K562 (cell line): Measurements from ENCODE around the gene EPSTI1. TPM values are rescaled to one million over a fixed set of nuclear protein-coding genes. Genes with fewer than 3 reads are reported as not detected.

ENCODE experiments used
- ATAC-seq: fragments of 200-7000 bp; cut with Tn5 transposase; 3 replicates; pipeline ENCODE4 v1.9.1; 2020; ENCODE audit warnings: moderate library complexity
- BruUV-seq: library from RNA; stranded (reverse); fragments of 400-500 nt; replicated peaks from 2 replicates; lab custom pipeline; 2021; lab: Mats Ljungman, UMichigan
- CTCF ChIA-PET: fragments of 300-600 bp; formaldehyde crosslinking; extraction: SDS; loops from one replicate; lab custom pipeline; 2021; ENCODE audit warnings: low intra/inter-chr PET ratio; lab: Yijun Ruan, JAX
- POLR2A ChIA-PET: fragments of 300-600, 350-650 bp; sonication (Branson Sonifier 250); formaldehyde crosslinking; extraction: SDS; loops from one replicate; lab custom pipeline; 2021; ENCODE audit warnings: antibody characterized with exemption, inconsistent platforms; lab: Yijun Ruan, JAX
- DNase-seq, 4 experiments: peaks; one replicate each; pipeline versions ENCODE4 v3.0.0 to v3.0.0-alpha.2; 2011 to 2018; ENCODE audit warnings: low spot score in 3 of 4, mixed read lengths in 3 of 4; ENCODE audit errors: extremely low read depth in 1 of 4
- FAIRE-seq: peaks from 2 replicates; lab custom pipeline; 2011; peaks lifted over from hg19 to GRCh38; lab: Jason Lieb, UNC
- H2AFZ ChIP-seq: 2 replicates; pipeline ENCODE4 v1.6.0; 2011; ENCODE audit warnings: low read depth, low read length, control low read depth, inconsistent platforms
- H3K27ac ChIP-seq: fragments of 200-600 bp; 3 replicates; pipeline ENCODE4 v1.8.0; 2011; ENCODE audit warnings: low read depth, mild to moderate bottlenecking, control low read depth, inconsistent platforms, low read length, moderate library complexity, mixed read lengths; ENCODE audit errors: extremely low read depth
- H3K27me3 ChIP-seq, 2 experiments: fragments of 300-600 bp in 1 of 2; 2 replicates in 1 of 2; 3 replicates in 1 of 2; pipeline versions ENCODE4 v1.6.0 to v1.8.0; 2011; ENCODE audit warnings: inconsistent platforms in 2 of 2, low read length in 2 of 2, mild to moderate bottlenecking in 1 of 2, mixed read lengths in 1 of 2, moderate library complexity in 1 of 2; ENCODE audit not compliant: control insufficient read depth in 2 of 2, insufficient read depth in 2 of 2
- H3K36me3 ChIP-seq: fragments of 300-600 bp; 3 replicates; pipeline ENCODE4 v1.8.0; 2011; ENCODE audit warnings: mild to moderate bottlenecking, low read length, inconsistent platforms; ENCODE audit not compliant: control insufficient read depth, insufficient read depth
- H3K4me1 ChIP-seq, 2 experiments: fragments of 200-600 bp in 1 of 2; replicated peaks in 1 of 2; 2 replicates in 1 of 2; 3 replicates in 1 of 2; pipeline versions ENCODE4 v1.5.1 to v1.8.0; 2011; ENCODE audit warnings: inconsistent platforms in 2 of 2, low read length in 2 of 2, mild to moderate bottlenecking in 1 of 2, mixed read lengths in 1 of 2, moderate library complexity in 1 of 2; ENCODE audit not compliant: control insufficient read depth in 2 of 2, insufficient read depth in 2 of 2
- H3K4me2 ChIP-seq: 2 replicates; pipeline ENCODE4 v1.6.1; 2011; ENCODE audit warnings: low read length, control low read depth, inconsistent platforms, mixed read lengths; ENCODE audit not compliant: insufficient read depth
- H3K4me3 ChIP-seq: fragments of 200-600 bp; sonication (generic), shearing (Covaris generic); 2 replicates; pipeline ENCODE4 v1.5.1; 2016; ENCODE audit warnings: control low read depth, inconsistent platforms
- H3K79me2 ChIP-seq: fragments of 200-600 bp; 3 replicates; pipeline ENCODE4 v1.8.0; 2011; ENCODE audit warnings: low read length, inconsistent platforms; ENCODE audit not compliant: control insufficient read depth, insufficient read depth
- H3K9ac ChIP-seq, 2 experiments: 2 replicates each; pipeline versions ENCODE4 v1.6.0 to v1.6.1; 2011; ENCODE audit warnings: low read depth in 2 of 2, low read length in 2 of 2, control low read depth in 1 of 2, inconsistent platforms in 1 of 2, mild to moderate bottlenecking in 1 of 2, mixed read lengths in 1 of 2; ENCODE audit not compliant: insufficient read depth in 1 of 2
- H3K9me1 ChIP-seq: one replicate; pipeline ENCODE4 v1.6.0; 2011; ENCODE audit warnings: inconsistent platforms, mild to moderate bottlenecking, low read length, moderate library complexity; ENCODE audit not compliant: control insufficient read depth, insufficient read depth
- H3K9me3 ChIP-seq: replicated peaks from 2 replicates; pipeline ENCODE4 v1.5.1; 2011; ENCODE audit warnings: low read depth, low read length, inconsistent platforms; ENCODE audit not compliant: control insufficient read depth, insufficient read depth
- H4K20me1 ChIP-seq: replicated peaks from 2 replicates; pipeline ENCODE4 v1.6.1; 2011; ENCODE audit warnings: low read length, inconsistent platforms, mixed read lengths; ENCODE audit not compliant: control insufficient read depth, insufficient read depth
- C11orf30 ChIP-seq: fragments of 450-650 bp; IDR thresholded peaks from 2 replicates; pipeline ENCODE4 v1.6.1; 2016; ENCODE audit warnings: low read depth, mild to moderate bottlenecking
- FOXP4 ChIP-seq: sonication (generic); formaldehyde crosslinking; IDR thresholded peaks from 2 replicates; pipeline ENCODE4 v1.8.0; 2022; ENCODE audit warnings: mild to moderate bottlenecking, missing genetic modification reagents, borderline replicate concordance
- HNRNPH1 ChIP-seq: fragments of 200-400 bp; formaldehyde crosslinking; optimal IDR thresholded peaks from 2 replicates; pipeline ENCODE3; 2017; ENCODE audit warnings: low read depth, mild to moderate bottlenecking, low read length, moderate library complexity
- HNRNPUL1 ChIP-seq: fragments of 200-400 bp; formaldehyde crosslinking; IDR thresholded peaks from 2 replicates; pipeline ENCODE4 v1.6.1; 2017; ENCODE audit warnings: low read length
- IFI16 ChIP-seq: fragments of 250-450 bp; sonication (Bioruptor Pico); IDR thresholded peaks from 2 replicates; pipeline ENCODE4 v2.1.2; 2022; ENCODE audit warnings: mild to moderate bottlenecking, inconsistent platforms
- RFX1 ChIP-seq: fragments of 450-650 bp; IDR thresholded peaks from 2 replicates; pipeline ENCODE4 v1.6.1; 2016; ENCODE audit warnings: mild to moderate bottlenecking, moderate library complexity
- ZBTB43 ChIP-seq: sonication (generic); formaldehyde crosslinking; IDR thresholded peaks from 2 replicates; pipeline ENCODE4 v1.8.0; 2023; ENCODE audit warnings: mild to moderate bottlenecking, missing genetic modification reagents
- ZNF282 ChIP-seq: sonication (generic); formaldehyde crosslinking; IDR thresholded peaks from 2 replicates; pipeline ENCODE4 v1.8.1; 2023; ENCODE audit warnings: missing genetic modification reagents
- ZNF316 ChIP-seq: fragments of 450-650 bp; IDR thresholded peaks from 2 replicates; pipeline ENCODE4 v1.6.1; 2016
- WGBS: fragments of 100-300 bp; shearing (Covaris generic); methylation state at CpG from one replicate; pipeline ENCODE4 v1.1.6; 2016; ENCODE audit warnings: low coverage, mixed read lengths; ENCODE audit not compliant: insufficient coverage; ENCODE audit errors: missing lambda C conversion rate; 5-methylcytosine and 5-hydroxymethylcytosine counted together
- in situ Hi-C: fragments of 300-500 bp; cut with MboI; formaldehyde crosslinking; loops from 4 replicates; pipeline ENCODE4 v1.15.0; 2018; ENCODE audit warnings: inconsistent platforms, mixed read lengths
- intact Hi-C: fragments of 100-400 bp; cut with micrococcal nuclease; formaldehyde crosslinking; loops from 2 replicates; pipeline ENCODE4 v1.14.2; 2022
- polyA plus RNA-seq, 8 experiments: library from polyadenylated mRNA; depleted of rRNA in 4 of 8; stranded (reverse) in 5 of 8; unstranded in 3 of 8; fragments of >200 nt; fragmentation: Nextera tagmentation in 2 of 8; fragmentation: Illumina TruSeq in 1 of 8; extraction: Ambion mirVana in 2 of 8; extraction: Trizol in 1 of 8; gene quantifications; 2 replicates each; pipeline versions ENCODE4 v1.2.1 to v1.2.3, GENCODE V29; 2011 to 2014; ENCODE audit warnings: inconsistent platforms in 1 of 8, missing spikeins in 1 of 8
- total RNA-seq, 7 experiments: library from RNA; depleted of rRNA in 6 of 7; stranded (reverse); fragments of >200 nt in 6 of 7; fragmentation: Illumina TruSeq in 2 of 7; extraction: Trizol in 2 of 7; gene quantifications; 2 replicates each; pipeline versions ENCODE4 v1.2.1 to v1.2.3, GENCODE V29; 2011 to 2021; ENCODE audit warnings: low replicate concordance in 1 of 7
- TF ChIP-seq, protein P1 (sequence below): fragments of 250-450 bp; sonication (Bioruptor Pico); IDR thresholded peaks from 2 replicates; pipeline ENCODE4 v1.4.0; 2020; ENCODE audit warnings: mild to moderate bottlenecking, moderate library complexity, borderline replicate concordance

Gene EPSTI1
- total and polyA plus RNA-seq, 9 of the 15 experiments (the other 6 are each of a cell fraction or from before 2014, with no cell fraction given): 0.18 to 1.0 TPM; not detected in 7

- CTCF ChIA-PET: no interaction called here
- H3K9ac ChIP-seq: no peak overlapping the region
- H3K4me3 ChIP-seq: no peak overlapping the region
- H3K4me2 ChIP-seq: no peak overlapping the region
- DNase-seq (no peak), ATAC-seq (no peak), FAIRE-seq (no peak)
- H3K4me1 ChIP-seq: no peaks in the 10 kb centered on the region
- in situ Hi-C loops (no loop called here), intact Hi-C loops (no loop called here)
- no peaks in the 10 kb centered on the region for H3K9me1 ChIP-seq
- POLR2A ChIA-PET: interaction anchor here (0.6 kb wide), 1 partner anchor 13 kb away, joined by 3 read pairs; no protein-coding TSS in a partner anchor
- WGBS: 2% methylated on average over 4 of the region's 4 CpGs
- no peaks in the 10 kb centered on the region for H3K79me2 ChIP-seq
- H2AFZ ChIP-seq: no peak overlapping the region
- BruUV-seq: no TSS peak
- no peaks in the 10 kb centered on the region for H3K36me3 ChIP-seq
- H3K27me3 ChIP-seq: no peaks in the 10 kb centered on the region; a peak in 1 of 5 replicates
- no peaks in the 10 kb centered on the region for H3K9me3 ChIP-seq
- H4K20me1 ChIP-seq: no peaks in the 10 kb centered on the region
- no peak overlapping the region for H3K27ac ChIP-seq
- TF ChIP-seq IFI16 (no peak), HNRNPH1 (no peak), ZNF282 (CRISPR knock-in tag) (no peak), FOXP4 (no peak), ZBTB43 (CRISPR knock-in tag) (no peak), ZNF316 (peak; percentile 30; the same call in 1 of the 2 replicates), RFX1 (no peak), HNRNPUL1 (no peak), C11orf30 (0 out of 2 replicates have a peak, but pooled peaks have one; percentile 28)
- TF ChIP-seq, protein P1, sequence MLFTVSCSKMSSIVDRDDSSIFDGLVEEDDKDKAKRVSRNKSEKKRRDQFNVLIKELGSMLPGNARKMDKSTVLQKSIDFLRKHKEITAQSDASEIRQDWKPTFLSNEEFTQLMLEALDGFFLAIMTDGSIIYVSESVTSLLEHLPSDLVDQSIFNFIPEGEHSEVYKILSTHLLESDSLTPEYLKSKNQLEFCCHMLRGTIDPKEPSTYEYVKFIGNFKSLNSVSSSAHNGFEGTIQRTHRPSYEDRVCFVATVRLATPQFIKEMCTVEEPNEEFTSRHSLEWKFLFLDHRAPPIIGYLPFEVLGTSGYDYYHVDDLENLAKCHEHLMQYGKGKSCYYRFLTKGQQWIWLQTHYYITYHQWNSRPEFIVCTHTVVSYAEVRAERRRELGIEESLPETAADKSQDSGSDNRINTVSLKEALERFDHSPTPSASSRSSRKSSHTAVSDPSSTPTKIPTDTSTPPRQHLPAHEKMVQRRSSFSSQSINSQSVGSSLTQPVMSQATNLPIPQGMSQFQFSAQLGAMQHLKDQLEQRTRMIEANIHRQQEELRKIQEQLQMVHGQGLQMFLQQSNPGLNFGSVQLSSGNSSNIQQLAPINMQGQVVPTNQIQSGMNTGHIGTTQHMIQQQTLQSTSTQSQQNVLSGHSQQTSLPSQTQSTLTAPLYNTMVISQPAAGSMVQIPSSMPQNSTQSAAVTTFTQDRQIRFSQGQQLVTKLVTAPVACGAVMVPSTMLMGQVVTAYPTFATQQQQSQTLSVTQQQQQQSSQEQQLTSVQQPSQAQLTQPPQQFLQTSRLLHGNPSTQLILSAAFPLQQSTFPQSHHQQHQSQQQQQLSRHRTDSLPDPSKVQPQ (CRISPR knock-in tag): no peak
Observed at GRCh38 chr13:43000676-43001075, 8.6 kb upstream of the EPSTI1 start.
